GM15510 (cell line): ENCODE measurements around the gene FUT8.

ENCODE experiments used
- POLR2A ChIP-seq: IDR thresholded peaks from 3 replicates; pipeline ENCODE4 v1.6.1; 2011; ENCODE audit warnings: borderline replicate concordance; ENCODE audit not compliant: insufficient read length; ENCODE audit errors: extremely low read depth

The FUT8 gene

DNA sequence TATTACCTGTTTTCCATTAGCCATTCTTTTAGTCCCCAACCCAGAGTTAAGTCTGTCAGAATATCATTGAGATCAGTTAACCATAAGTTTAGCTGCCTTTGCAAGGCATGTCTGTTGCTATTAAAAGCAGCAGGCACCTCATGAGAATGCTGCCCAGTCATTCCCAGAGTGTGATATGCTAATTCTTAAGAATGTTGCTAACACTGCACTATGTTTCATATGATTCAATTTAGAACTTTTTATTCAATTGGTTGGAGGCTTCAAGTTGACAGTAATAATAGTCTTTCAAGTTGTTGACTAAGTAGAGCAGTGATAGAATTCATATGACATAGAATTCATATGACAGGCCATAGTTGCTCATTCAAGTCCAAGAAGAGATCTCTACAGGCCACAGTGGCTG is 292.3 kb downstream of the FUT8 start:
- no peak for TF ChIP-seq POLR2A

DNA sequence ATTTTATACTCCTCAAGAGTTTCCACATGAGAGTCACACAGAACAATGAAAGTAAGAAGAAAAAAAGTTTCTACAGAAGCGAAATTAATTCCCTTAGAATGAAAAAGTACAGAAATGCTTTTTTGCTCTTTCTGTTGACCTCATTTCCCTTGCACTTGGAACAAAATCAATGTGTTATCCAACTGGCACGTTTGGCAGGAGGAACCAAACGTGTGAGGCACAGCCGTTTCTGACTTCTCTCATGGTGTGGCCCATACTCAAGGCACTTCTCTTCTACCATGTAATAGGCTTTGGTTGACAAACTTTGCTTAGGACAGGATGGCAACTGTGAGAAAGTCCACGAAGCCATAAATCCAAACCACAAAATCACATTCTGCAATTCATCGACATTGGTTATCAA is 297.0 kb downstream of the FUT8 start:
- TF ChIP-seq POLR2A, result no peak

DNA sequence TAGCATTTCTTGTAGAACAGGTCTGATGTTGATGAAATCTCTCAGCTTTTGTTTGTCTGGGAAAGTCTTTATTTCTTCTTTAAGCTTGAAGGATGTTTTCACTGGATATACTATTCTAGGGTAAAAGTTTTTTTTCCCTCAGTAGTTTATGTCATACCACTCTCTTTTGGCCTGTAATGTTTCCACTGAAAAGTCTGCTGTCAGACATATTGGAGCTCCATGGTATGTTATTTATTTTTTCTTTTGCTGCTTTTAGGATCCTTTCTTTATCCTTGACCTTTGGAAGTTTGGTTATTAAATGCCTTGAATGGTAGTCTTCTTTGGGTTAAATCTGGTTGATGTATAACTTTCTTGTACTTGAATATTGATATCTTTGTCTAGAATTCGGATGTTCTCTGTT is 306.1 kb downstream of the FUT8 start:
- no peak for TF ChIP-seq POLR2A

DNA sequence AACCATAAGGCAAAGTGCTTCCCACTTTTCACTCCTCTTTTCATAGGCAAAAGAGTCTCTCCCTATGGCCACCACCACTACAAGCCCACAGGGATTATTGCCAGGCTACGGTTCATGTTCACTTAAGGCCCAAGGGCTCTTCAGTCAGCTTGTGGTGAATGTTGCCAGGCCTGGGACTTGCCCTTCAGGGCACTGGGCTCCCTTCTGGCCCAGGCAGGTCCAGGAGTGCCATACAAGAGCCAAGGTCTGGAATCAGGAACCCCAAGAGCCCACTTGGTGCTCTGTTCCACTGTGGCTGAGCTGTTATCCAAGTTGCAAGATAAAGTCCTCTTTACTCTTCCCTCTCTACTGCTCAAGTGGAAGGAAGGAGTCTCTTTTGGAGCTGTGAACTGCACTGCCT is 307.6 kb downstream of the FUT8 start:
- TF ChIP-seq POLR2A, result no peak

DNA sequence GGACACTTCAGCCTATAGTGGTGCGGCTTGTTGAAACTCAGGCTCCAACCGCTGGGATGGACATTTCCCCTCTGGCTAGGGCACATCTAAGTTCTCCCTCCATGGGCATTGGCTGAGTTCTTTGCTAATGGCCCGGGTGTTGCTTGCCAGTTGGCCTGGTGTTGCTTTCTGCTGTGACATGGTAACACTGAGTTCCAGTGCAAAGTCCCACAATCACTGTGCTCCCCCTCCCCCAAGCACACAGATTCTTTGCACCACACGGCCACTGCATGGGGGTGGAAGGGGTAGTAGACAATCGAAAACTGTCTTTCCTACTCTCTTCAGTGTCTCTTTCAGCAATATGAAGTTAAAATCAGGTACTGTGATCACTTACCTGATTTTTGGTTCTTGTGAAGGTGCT is 308.2 kb downstream of the FUT8 start:
- TF ChIP-seq POLR2A, result no peak

DNA sequence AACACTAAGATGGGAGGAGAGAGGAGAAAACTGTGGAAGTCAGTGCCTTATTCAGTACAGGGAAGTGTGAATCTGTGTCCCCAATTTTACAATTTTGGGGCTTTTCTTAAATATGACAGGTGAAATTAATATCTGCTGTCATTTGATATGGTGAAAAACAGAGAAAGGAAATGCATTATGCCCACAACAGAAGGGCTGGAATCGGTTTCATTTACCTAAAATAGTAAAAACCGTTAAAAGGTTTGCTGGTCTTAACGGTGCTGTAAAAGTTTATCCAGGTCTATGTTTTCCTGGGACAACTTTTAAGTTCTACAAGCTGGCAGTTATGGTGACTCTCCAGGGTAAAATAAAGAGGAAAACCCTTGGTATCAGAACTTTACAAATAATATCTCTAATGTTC is 310.8 kb downstream of the FUT8 start:
- no peak for TF ChIP-seq POLR2A

DNA sequence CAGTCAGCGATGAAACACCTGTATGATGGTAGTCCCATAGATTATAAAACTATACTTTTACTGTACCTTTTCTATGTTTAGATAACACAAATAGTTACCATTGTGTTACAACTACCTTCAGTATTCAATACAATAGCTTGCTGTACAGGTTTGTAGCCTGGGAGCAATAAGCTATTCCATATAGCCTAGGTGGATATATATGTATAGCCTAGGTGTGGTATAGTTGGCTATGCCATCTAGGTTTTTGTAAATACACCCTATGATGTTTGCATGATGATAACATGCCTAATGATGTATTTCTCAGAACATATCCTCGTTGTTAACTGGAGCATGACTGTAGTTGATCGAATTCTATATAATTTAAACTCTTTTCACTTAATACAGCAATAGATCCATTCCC is 316.1 kb downstream of the FUT8 start:
- no peak for TF ChIP-seq POLR2A

DNA sequence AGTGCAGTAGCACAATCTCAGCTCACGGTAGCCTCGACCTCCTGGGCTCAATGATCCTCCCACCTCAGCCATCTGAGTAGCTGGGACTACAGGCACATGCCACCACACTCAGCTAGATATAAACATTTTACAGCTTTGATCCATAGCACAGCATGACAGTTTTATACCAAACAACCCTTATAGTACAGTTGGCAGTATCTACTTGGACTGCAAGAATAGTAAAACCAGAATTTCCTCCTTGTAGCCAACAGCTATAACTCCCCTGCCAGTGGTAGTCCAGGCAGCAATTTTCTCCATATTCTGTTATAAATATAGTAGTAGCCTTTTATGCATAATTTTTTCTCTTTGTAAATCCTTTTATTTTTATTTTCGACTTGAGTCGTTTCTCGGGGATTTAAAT is 317.0 kb downstream of the FUT8 start:
- no peak for TF ChIP-seq POLR2A

DNA sequence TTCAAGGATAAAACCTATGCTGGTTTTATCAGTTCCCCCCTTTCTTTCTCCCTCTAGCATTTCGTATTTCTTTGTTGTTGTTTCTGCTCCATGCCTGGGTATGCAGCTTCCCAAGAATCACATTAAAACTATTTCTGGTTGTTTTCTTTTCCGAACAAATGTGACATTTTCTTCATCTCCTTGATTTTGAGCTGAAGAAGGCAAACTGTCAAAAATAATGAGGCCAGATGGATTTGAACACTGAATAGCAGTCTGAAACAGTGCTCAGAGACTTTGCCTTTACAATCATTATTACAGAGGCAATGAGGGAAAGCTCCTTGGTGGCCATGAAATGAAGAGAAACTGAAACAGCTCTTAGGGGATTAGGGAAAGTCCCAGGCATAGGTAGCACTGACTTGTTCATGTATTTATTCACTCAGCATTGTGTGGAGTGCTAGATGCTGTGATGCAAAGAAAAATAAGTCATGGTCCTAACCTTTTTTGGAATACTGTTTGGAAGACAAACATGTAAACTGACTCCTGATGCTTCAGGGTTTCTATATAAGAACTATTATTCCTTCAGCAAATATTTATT is 319.5 kb downstream of the FUT8 start:
- TF ChIP-seq POLR2A, result no peak

DNA sequence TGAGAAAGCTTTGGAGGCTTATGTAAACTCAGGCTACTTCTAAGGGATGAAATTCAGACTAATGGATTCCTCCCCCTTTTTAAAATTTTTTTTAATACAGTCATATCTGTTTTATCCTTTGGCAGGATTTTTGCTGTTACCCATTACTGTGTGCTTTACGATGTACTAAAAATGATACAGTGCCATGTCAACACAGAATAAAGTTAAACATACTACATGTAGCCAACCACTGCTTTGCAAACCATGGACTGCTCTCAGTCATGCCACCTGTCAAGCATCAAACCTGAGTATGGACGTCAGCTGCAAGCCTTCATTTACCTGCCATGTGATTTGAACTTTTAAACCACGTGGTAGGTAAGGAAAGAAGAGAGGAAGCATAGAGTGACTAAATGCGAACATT is 325.8 kb downstream of the FUT8 start:
- TF ChIP-seq POLR2A, result no peak

DNA sequence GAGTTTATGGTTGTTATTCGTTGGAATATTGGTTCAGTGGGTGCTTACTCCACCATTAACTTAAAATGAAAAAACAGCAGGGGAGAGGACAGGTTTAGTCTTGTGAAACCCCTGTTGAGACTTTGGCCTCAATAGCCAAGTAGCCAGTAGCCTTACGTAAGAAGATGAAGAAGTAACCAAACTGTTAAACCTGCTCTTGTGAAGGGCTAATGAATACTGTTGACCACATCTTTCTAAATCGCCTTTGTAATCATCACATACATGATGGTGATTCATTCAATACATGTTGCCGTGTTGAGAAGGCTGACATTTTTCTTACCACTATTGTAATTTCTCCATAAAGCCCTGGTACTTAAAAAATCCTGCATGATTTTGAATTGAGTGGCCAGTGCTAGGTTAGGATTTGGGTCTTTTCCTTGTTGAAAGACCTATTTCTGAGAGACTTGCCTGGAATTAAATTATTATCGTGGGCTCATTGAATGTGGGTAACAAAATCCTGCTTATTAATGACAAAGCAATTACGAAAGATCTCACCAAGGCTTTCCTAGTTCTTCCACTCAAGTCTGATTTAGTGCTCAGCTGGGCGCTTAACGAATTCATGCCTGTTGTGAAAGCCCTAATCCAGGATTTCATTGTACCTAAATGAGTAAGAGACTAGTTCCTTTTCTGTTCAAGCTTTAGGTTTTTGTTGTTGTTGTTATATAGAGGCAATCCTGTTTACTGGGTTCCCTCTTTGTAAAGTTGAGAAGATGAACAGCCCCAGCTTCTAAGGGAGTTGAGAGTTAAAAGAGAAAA is 333.1 kb downstream of the FUT8 start:
- TF ChIP-seq POLR2A, result no peak

DNA sequence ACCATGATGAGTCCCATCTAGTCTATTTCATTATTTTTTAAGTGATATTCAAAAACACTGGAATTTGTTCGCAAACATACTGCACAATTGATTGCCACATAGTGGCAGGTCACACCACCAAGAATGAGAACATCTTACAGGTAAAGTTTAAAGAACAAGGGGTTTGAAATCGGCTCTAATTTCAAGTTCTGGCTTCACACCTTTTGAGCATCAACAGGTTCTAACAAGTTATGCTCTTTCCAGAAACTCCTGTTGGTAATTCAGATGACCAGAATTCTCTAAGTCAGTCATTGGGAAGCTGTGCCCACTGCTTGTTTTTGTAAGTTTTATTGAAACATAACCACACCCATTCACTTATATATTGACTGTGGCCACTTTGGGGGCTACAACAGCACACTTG is 336.3 kb downstream of the FUT8 start:
- TF ChIP-seq POLR2A, result no peak

DNA sequence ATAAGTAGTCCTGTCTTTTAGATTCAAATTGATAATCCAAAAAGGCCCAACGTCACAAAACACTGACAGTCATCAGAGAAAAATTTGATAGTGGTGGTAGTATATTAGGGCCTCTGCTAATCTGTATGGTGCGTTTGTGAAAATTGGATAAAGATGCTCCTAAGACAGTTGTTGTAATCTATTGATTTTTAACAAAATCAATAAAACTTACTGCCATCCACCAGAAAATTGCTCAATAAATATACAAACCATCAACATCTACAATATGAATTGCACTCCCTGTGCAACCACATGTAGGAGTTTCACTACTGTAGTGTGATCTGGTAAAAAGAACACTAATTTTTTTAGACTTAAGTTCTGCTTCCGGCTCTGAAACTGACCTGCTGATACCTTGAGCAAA is 336.8 kb downstream of the FUT8 start:
- no peak for TF ChIP-seq POLR2A

DNA sequence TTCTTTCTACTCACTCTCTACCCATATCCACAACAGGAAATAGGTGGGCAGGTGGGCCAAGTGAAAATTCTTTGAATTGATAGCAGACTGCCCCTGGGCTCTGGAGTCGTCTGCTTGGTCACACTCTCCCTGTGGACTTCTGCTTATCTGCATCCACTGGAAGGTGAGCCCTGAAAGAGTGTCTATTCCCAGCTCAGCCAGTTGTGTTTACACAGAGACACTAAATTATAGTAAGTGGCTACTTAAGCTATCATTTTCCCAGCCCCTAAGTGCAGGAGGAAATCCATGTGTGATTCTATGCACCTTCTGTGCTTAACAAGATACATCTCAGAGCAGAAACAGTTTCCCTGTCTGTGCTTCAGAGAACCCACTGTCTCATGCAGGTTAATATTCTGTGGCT is 338.4 kb downstream of the FUT8 start:
- no peak for TF ChIP-seq POLR2A

DNA sequence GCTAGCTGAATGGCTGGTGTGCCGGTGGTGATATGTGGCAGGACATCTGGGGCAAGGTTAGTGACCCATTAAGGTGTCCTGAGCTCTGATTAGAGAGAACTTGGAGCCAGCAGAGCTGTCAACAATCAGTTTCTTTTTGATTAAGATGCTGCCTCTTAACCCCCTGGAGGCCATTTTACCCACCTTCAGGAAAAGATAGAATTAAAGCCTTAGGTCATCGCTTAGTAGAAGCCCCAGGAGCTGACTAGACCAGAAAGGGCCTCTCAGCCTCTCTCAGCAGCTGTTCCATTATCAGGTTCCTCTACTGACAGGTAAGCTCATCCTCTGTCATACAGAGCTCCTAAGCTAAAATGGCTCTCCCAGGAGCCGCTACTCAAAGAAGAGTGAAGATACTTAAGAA is 339.0 kb downstream of the FUT8 start:
- TF ChIP-seq POLR2A, result no peak

DNA sequence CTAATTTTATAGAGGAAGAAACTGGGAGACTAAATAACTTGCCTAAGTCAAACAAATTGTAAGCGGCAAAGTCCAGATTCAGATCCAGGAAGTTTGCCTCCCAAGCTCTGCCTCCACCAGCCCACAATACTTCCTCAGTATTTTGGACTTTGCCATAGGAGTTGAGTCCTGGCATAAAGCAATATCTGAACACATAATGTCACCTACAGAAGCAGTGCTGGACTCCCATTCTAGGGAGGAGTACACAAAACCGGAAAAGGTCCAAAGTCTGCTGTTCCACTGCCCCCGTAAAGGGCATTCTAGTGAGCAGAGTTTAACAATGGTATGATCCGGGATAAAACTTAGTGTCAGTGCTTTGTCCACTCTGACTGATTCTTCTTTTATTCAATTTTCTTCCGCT is 340.5 kb downstream of the FUT8 start:
- no peak for TF ChIP-seq POLR2A
